Measurements from ENCODE around the gene ZNF574.
A peak's percentile ranks its signal among the peaks of the same experiment; 100 is the strongest.

ZNF574 gene

DNA sequence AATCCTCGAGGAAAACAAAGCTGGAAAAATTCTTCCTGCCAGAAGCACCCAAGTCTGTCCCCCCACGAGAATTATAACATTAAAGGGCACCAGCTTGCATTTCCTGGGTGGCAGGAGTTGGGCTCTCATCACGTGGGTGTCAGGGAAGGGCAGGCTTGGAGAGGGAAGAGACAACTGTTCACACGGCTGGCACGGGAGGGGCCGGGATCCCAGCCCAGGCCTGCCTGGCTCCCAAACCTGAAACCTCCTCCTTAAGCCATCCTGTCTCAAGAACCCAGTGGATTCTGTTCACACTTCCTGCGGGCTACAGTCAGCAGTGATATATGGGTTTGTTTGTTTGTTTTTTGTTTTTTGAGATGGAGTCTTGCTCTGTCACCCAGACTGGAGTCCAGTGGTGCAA lies 18.1 kb upstream of the ZNF574 start:
- no peak for DNase-seq

GRCh38 chr19:42059196-42059595 lies 16.8 kb upstream of the ZNF574 start:
- no peak for DNase-seq

DNA sequence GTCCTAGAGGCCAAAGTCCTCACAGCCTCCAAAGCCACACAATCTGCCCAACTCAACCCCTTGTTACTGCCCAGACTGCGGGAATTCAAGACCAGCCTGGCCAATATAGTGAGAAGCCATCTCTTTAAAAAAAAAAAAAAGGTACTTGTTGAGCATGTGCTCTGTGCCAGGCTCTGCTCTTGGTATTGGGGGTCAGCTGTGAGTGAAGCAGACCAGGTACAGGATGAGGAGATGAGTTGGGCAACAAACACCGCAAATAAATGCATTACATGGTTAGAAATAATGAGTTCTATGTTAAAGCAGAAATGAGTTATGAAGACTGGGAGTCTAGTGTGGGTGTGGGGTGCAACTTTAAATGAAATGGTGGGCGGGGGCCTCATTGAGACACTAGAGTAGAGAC lies 15.8 kb upstream of the ZNF574 start:
- DNase-seq, result no peak

DNA sequence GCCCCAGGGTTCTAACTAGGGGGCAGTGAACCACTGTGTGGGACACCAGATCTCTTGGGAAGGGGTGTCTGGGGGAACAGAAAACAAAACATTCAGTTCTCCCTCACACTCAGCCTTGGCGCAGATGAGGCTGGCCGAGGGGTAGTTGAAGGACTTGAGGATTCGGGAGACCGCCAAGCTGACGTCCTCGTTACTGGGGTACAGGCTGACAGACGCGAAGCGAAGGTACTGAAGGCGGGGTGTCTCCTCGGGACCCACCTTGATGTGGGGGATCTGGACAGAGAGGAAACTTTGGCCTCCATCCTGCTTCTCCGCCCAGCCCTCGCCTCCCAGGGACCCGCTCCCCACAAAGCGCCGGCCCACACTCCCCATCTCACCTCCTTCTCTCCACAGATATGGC lies 13.6 kb upstream of the ZNF574 start:
- DNase-seq, result no peak

GRCh38 chr19:42064432-42064831 lies 11.5 kb upstream of the ZNF574 start:
- no peak for DNase-seq

DNA sequence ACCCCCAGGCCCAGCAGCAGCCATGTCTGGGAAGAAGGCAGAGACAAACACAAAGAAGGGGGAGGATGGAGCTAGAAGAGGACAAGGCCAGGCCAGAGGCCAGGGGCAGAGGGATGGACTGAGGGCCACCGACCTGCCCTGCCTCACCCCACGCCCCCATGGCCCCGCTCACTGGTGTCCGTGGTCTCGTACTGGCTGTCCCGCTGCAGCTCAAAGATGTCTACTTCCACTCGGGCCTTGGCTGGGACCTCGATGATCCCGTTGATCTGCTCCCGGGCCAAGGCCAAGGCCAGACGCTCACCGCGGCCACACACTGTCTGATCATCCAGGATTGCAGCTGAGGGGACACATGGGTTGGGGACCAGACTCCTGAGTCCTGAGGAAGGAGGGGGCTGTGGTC lies 10.9 kb upstream of the ZNF574 start:
- no peak for DNase-seq

DNA sequence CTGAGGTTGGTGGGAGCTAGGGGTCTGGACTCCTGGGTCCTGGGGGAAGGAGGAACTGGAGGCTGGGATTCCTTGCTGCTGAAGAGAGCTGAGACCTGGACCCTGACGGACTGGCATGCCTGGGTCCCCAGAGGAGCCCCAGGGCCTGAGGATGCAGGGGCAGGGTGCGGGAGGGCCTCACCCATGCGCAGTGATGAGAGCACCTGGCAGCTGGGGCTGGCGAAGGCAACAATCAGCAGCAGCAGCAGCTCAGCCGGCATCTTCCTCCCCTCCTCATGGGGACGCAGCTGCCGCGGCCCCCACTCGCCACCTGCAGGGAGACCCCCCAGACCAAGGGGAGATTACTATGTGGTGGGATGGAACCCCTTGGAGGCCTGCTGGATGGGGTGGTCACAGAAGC lies 10.5 kb upstream of the ZNF574 start:
- no peak for DNase-seq

DNA sequence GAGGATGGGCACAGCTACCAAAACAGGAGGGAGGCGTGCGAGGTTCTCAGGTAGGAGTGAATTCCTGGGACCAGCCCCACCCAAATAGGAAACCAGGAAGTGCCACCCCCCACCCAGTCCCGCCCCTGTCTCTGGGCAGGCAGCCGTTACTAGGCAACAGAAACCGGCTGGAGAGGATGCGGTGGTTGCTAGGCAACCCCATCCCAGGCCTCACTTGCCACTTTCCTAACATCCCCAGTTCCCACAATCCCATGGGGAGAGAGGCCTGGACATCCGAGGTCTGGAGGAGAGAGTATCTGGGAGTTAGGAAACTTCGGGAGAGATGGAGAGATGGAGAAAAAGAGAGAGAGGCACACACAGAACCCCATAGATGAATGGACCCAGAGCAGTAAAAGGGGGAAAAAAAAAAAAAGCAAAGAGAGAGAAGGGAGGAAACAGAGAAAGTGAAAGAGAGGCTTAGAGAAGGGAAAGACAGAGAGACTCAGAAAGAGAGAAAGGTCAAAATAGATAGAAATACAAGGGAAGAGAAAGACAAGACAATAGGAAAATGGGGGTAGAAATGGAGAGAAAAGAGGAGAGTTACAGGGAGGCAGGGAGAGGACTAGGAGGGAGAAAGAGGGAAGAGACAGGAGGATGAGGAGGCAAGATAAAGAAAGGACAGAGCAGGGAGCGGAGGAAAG lies 9.8 kb upstream of the ZNF574 start:
- no peak for DNase-seq

DNA sequence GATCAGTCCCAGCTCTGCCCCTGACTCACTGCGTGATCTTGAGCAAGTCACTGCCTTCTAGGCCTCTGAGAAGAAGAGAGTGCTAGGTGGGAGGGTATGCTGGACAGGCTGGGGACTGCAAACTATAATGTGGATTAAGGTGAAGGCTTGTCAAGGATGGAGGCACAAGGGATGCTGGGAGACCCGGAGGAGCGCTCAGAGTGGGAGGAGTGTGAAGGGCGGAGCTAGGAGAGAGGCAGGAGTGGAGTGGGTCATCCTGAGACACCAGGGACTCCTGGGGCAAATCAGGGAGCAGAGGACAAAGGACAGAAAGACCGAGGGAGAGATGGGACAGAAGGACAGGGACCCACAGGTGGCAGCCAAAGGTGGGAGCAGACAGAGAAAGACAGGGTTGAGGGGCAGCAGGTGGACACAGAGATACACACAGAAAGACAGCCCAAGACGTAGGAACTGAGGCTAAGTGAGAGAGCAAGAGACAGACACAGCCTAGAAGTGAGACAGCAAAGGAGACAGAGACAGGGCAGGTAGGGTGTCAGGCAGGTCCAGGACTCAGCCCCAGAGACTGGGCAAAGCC lies 8.6 kb upstream of the ZNF574 start:
- DNase-seq, result no peak

DNA sequence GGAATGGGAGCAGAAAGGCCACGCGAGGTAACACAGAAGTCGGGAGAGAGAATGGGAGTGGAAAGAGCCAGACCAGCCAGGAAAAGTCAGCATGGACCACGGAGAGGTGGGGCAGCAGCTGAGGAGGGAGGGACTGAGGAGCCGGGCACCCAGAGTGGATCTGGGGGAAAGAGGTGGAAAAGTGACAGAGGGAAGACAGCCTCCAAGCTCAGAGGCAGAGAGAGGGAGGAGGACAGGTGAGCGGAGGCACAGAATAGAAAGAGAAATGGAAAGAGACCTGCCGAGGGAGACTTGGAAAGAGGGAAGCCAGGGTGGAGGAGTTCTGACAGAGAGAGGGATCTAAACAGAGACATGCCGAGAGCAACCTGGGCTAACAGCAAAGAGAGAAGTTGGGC lies 7.6 kb upstream of the ZNF574 start:
- no peak for DNase-seq

GRCh38 chr19:42068756-42069571 lies 7.0 kb upstream of the ZNF574 start:
- no peak for DNase-seq

DNA sequence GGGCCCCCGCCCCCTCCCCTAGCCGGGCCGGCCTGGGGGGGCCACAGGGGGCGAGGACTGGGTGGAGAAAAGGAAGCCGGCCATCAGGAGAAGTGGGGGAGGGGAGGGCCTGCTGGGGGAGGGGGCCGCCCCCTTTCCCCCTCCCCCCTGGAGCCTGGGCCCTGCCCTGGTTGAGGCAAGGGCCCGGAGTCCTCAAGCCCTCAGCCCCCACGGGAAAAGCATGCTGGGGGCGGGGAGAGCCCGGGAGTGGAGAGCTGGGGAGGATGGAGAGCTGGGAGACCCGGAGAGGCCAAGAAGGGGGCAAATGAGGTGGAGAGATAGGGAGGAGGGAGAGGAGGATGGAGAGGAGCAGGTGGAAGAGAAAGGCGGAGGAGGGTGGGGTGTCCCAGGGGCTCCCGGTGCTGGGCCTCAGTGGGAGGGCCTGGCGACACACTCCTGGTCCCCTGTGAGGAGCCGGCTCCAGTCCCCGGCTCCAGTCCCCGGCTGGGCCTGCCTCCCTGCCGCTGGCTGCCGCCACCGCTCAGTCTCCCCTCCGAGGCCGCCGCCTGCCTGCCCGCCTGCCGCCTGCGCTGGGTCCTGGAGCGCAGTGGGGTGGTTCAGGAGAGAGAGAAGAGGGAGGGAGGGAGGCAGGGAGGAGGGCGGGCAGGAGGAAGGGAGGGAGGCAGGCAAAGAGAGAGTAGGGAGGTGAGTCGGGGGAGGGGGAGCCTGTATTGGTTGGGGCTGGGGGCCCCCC lies 6.2 kb upstream of the ZNF574 start, which contains the start of gene GRIK5:
GRIK5 (minus strand) TSS at position 588 of the 733 bp plus-strand sequence. CDS start 4,436 bp downstream, outside the sequence.
- no peak for DNase-seq

DNA sequence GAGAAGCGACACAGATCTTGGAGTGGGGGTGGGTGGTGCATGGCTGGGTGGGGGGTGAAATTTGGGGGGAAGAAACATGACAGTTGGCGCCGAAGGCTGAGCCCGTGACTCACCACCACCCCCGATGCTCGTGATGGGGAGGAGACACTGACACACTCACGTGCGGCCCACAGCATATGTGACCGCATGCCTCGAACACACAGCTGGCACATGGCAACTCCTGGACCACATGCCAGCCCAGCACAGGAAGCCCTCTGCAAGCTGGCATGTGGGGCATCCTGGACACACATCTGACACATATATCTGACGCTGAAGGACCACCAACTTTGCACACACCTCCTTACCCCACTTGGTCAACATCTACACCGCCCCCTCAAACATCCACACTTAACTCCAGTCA lies 4.7 kb upstream of the ZNF574 start:
- no peak for DNase-seq

DNA sequence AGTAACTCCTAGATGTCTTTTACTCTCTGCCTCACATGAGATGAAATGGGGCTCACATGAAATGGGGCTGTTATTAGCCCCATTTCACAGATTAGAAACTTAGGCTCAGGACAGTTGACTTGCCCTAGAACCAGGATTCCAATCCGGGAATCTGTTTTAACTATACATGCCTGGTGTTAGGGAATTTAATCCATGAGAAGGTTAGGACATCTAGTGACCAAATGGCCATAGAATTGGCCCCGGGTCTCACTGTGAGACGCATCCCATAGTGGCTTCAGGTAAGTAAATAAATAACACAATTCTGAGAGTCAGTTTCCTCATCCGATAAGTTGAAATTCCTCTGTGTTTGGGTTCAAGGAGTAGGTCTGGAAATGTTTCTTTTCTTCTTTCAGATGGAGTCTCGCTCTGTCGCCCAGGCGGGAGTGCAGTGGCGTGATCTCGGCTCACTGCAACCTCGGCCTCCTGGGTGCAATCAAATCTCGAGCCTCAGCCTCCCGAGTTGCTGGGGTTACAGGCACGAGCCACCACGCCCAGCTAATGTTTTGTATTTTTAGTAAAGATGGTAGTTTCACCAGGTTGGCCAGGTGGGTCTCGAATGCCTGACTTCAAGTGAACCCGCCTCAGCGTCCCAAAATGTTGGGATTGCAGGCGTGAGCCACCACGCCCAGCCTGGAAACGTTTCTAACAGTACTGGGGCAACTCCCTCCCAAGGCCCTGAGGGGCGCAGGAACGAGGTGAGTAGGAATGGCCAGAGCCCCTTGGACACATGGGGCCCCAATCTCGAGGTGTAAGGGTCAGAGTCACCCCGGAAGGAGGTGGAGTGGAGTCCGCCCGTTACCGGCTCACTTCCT lies 1.2 kb upstream of the ZNF574 start:
- DNase-seq, result no peak

DNA sequence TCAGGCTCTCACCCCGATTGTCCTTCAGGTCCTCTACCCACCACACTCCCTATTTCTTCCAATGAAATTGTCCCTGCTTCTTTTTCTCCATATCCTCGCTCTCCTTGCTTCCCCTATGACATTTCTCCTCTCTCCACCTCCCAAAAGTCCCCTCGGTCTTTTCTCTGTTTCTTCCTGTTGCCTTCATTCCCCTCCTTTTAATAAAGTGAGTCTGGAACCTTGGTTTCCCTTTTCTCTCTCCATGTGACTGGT lies 676 bp upstream of the ZNF574 start:
- DNase-seq, result peak; percentile 37 to 49

- DNase-seq, result no peak
Observed at GRCh38 chr19:42076380-42076944, 496 bp downstream of the ZNF574 start.

GRCh38 chr19:42078058-42078457 lies 2.1 kb downstream of the ZNF574 start:
- no peak for DNase-seq

- DNase-seq, result no peak
Observed at GRCh38 chr19:42078538-42079275, 2.7 kb downstream of the ZNF574 start.

GRCh38 chr19:42079276-42079669 lies 3.3 kb downstream of the ZNF574 start:
- no peak for DNase-seq

DNA sequence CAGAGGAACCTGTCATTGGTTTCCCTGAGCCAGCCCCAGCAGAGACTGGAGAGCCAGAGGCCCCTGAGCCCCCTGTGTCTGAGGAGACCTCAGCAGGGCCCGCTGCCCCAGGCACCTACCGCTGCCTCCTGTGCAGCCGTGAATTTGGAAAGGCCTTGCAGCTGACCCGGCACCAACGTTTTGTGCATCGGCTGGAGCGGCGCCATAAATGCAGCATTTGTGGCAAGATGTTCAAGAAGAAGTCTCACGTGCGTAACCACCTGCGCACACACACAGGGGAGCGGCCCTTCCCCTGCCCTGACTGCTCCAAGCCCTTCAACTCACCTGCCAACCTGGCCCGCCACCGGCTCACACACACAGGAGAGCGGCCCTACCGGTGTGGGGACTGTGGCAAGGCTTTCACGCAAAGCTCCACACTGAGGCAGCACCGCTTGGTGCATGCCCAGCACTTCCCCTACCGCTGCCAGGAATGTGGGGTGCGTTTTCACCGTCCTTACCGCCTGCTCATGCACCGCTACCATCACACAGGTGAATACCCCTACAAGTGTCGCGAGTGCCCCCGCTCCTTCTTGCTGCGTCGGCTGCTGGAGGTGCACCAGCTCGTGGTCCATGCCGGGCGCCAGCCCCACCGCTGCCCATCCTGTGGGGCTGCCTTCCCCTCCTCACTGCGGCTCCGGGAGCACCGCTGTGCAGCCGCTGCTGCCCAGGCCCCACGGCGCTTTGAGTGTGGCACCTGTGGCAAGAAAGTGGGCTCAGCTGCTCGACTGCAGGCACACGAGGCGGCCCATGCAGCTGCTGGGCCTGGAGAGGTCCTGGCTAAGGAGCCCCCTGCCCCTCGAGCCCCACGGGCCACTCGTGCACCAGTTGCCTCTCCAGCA lies 4.2 kb downstream of the ZNF574 start:
- DNase-seq, result no peak

All from inflammatory macrophage treated with lipopolysaccharide for 1 hour (primary cell).